GM21367 (cell line): ENCODE measurements around the gene RNPEP.
A peak's percentile ranks its signal among the peaks of the same experiment; 100 is the strongest.
"Not testable (repeated sequence)": the region's sequence is repeated elsewhere in the genome, so short reads cannot be mapped to it uniquely, and the experiment has no call there.

Experiments used
- ATAC-seq: cut with Tn5 transposase; IDR thresholded peaks from one replicate; pipeline ENCODE4 v1.9.1; 2021; ENCODE audit not compliant: unreplicated experiment

Gene RNPEP, protein sequence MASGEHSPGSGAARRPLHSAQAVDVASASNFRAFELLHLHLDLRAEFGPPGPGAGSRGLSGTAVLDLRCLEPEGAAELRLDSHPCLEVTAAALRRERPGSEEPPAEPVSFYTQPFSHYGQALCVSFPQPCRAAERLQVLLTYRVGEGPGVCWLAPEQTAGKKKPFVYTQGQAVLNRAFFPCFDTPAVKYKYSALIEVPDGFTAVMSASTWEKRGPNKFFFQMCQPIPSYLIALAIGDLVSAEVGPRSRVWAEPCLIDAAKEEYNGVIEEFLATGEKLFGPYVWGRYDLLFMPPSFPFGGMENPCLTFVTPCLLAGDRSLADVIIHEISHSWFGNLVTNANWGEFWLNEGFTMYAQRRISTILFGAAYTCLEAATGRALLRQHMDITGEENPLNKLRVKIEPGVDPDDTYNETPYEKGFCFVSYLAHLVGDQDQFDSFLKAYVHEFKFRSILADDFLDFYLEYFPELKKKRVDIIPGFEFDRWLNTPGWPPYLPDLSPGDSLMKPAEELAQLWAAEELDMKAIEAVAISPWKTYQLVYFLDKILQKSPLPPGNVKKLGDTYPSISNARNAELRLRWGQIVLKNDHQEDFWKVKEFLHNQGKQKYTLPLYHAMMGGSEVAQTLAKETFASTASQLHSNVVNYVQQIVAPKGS

DNA sequence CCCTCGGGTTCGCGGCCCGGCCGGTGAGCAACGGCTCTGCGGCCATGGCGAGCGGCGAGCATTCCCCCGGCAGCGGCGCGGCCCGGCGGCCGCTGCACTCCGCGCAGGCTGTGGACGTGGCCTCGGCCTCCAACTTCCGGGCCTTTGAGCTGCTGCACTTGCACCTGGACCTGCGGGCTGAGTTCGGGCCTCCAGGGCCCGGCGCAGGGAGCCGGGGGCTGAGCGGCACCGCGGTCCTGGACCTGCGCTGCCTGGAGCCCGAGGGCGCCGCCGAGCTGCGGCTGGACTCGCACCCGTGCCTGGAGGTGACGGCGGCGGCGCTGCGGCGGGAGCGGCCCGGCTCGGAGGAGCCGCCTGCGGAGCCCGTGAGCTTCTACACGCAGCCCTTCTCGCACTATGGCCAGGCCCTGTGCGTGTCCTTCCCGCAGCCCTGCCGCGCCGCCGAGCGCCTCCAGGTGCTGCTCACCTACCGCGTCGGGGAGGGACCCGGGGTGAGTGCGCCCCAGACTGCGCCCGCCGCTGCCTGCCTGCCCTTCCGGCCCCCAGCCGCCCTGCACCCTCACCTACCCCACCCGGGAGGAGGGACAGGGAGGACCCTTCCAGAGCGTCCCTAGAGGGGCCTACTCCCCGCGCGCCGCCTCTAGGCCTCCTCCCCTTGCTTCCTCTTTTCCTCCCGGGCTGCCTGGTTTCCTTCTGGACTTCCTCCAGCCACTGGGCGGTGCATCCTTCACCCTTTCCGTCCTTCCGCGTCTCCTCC is at the start of gene RNPEP:
RNPEP (plus strand) TSS at position 26 of the 757 bp plus-strand sequence; CDS start at position 45, 19 bp downstream.
- ATAC-seq: peak; percentile 64

DNA sequence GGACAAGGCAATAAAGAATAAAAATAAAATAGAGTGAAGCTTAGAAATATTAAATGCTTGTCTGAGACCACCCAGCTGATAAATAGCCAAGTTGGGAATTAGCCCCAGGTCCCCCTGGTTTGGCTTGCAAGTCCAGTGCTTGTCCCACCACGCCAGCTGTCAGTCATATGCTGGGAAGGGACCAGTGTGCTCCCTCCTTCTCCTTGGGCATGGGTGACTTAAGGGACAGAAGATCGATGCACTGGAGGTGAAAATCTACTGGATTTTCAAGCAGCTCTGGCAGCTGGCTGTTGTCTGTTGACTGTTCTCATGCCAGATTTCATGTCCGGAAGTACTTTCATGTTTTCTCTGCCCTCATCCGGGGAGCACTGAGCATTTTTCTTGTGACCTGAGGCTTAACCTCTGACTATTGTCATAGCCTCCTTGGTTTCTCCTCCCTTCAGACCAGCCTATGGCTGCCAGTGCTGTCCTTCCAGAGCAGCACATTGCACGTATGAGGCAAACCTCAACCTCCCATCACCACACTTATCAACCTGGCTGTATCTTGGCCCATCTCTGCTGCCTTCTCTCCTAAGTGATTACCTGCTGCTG is 48.5 kb upstream of the RNPEP start:
- ATAC-seq: no peak

DNA sequence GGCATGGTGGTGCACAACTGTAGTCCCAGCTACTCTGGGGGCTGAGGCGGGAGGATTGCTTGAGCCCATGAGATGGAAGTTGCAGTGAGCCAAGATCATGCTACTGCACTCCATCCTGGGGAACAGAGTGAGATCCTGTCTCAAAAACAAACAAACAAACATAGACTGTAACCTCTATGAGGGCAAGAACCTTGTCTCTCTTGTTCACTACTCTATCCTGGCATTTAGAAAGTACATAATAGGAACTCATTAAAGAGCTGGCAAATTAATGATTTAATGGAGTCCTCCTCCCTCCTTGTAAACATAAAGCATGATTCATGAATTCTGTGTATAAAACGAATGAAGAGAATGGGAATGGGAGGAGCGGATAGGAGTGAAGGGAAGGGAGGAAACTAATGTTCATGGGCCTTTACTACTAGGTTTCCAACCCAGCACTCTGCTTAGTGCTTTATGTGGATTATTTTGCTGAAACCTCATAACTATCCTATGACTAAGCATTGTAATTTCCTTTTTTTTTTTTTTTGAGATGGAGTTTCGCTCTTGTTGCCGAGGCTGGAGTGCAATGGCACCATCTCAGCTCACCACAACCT is 44.7 kb upstream of the RNPEP start:
- no peak for ATAC-seq

DNA sequence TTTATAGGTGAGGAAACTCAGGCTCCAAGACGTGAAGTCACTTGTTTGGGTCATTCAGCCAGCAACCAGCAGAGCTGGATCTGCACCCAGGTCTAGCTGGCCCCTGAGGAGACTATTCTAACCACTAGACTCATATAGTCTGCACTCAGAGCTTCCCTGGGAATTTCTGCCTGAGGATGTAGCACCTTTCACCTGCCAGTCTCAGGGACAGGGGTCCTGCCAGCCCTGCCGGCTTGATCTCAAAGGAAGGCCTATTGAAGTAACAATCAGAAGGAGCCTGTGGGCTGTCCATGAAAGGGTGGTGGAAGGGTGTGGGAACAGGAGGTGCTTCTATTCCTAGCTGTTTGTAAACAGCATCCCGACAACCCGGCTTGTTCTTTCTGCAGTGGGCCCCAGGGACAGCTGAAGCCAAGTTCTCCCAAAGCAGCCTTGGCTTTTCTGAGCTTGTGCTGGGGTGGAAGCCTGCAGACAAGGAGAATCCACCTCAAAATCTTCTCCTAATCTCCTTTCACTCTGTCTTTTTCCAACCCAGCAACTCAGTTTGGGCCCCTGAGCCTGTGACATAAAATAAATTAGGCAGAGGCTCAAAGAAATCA is 43.9 kb upstream of the RNPEP start:
- ATAC-seq: no peak

DNA sequence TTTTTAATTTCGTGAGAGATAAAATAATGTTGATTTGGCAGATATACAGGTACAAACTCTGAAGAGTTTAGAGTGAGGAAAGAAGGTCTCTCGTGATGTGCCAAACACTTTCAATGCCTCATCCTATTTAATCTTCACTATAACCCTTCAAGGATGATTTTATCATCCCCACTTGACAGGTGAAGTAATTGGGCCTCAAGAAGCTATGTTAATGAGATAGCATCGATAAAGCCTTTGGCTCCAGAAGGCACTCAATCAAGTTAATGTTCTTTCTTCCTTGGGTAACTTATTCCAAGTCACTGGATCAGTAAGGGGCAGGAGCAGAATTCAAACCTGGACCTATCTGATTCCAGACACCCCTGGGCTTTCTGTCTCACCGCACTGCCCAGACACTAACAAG is 43.3 kb upstream of the RNPEP start:
- no peak for ATAC-seq

DNA sequence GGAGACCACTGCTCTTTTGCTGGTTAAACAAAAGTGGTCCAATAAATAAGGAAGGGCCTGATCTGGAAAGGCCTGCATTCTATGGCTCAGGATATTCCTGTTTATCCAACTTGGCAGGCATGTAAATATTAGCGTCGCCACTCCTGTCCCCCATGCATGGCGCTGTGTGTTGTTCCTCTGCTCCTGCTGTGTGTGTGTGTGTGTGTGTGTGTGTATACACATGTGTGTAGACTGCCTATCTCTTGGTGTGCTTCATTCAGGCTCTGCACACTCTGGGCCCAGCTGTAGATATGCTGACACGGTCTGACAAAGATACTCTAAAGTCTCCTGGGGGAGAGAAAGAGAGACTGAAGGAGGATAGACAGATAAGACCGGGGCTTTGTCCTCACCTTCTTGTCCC is 42.9 kb upstream of the RNPEP start:
- ATAC-seq: no peak

DNA sequence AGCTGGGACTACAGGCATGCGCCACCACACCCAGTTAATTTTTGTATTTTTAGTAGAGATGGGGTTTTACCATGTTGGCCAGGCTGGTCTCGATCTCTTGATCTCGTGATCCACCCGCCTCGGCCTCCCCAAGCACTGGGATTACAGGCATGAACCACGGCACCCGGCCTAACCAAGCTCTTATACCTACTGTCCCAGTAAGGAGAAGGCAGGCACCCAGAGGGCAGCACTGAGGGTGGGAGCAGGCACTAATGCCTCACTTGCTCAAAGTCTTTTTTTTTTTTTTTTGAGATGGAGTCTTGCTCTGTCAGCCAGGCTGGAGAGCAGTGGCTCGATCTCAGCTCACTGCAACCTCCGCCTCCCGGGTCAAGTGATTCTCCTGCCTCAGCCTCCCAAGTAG is 42.1 kb upstream of the RNPEP start:
- not testable (repeated sequence) for ATAC-seq

DNA sequence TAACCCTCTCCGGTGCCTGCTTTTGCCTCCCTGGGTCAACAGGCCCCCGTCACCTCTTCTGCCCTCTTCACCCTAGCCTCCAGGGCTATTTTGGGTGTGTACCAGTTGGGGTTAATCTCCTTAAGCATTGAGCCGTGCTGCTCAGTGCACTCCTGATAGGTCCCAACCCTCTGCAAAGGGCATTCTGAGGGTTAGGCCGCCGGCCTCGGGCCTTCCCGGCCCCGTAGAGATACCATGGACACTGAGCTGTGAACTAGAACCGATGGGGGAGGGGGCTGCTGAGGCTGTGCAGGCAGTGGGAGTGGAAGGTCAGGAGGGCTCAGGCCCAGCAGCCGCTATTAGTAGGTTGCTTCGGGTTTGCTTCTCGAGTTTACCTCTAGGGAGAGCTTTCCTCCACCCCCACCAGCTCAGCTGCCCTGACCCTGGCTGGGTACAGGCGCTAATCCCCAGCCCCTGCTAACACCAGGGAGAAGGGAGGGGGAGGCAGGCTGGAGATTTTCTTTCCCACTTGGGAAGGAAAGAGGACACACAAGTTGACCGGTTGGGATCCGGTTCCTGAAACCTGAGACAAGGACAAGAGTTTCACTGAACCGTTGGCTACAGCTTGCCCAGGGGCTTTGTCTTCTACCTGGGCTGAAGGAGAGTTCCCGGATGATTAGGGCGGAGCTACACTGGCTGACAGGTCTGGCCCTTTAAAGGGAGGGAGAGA is 40.9 kb upstream of the RNPEP start:
- ATAC-seq: no peak

DNA sequence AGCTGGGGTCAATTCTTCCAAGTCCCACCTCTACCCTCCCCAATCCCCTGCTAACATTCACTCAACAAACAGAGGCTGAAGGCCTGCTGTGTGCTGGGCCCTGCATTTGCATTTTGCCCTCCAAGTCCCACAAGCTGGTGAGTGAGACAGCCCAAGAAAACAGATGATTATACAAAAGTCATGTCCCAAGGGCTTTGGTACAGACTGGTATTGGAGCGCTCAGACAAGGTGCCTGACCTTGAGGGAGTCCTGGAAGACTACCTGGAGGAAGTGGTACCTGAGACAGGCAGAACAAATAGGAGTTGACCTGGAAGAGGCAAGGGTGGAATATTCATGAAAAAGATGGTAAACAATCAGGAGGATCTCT is 40.3 kb upstream of the RNPEP start:
- no peak for ATAC-seq

DNA sequence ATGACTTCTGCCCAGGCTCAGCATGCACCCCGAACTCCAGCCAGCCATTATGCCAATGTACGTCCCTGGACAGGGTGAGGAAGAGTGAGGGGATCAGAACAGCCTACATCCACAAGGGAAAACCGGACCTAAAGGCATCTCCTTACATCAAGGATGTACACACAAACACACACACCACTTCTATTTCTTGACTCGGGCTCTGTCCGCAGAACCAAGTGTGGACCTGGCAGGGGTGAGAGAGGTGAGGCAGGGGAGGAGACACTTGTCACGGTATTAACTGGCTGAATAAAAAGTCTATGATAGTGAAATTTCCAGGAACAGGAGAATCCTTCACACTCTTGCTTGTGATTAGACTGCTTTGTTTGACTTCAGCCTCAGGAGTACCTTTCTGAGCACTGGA is 38.4 kb upstream of the RNPEP start:
- ATAC-seq: no peak

DNA sequence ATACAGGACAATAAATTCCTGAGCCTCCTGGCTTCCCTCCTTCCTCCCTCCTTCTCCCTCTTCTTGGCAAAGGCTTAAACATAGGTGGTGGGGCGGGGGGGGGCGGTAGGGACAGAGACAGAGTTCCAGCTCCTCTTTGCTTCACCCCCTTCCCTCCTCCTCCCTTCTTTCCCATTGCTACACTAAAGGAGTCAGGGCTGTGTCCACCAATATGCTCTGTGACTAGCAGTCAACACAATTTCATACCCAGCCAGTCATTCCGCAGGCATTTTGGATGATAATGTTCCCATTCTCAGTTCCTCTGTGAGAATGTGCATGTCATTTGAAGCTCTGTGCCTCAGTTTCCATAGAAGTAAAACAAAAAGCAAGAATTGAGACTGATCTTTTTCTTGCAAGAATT is 37.8 kb upstream of the RNPEP start:
- no peak for ATAC-seq

DNA sequence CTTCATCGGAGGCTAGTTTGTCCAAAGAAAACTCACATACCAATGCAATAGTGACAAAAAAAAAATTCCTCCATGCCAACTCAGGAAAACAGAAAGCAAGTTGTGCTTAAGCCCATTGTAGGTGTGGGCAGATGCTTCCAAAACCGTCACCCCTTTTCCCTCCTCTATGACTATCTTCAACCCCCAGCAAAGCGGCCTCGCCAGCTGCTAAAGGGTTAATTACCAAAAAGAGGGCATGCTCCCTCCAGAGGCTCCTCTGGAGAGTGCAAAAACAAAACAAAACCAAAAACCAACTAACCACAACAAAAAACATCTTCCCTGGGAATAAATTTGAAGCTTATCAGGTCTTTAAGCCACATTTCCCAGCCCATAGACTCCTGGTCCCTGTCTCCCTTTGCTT is 37.3 kb upstream of the RNPEP start:
- ATAC-seq: no peak

DNA sequence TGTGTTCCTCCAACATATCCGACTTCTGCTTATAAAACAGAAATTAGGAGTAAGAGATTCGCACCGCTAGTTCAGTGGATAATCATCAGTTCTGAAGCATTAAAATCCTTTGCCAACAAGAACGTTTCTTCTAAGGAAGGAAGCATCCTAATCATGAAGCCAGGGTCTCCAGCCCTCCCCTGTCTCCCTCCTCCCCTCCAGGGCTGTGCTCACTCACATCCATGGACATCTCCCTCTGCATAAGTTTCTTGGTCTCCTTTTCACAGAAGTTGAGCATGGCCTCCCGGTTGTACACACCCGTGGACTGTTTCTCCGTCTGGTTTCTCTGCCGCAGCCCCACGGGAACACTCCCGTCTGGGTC is 36.6 kb upstream of the RNPEP start:
- ATAC-seq: no peak

DNA sequence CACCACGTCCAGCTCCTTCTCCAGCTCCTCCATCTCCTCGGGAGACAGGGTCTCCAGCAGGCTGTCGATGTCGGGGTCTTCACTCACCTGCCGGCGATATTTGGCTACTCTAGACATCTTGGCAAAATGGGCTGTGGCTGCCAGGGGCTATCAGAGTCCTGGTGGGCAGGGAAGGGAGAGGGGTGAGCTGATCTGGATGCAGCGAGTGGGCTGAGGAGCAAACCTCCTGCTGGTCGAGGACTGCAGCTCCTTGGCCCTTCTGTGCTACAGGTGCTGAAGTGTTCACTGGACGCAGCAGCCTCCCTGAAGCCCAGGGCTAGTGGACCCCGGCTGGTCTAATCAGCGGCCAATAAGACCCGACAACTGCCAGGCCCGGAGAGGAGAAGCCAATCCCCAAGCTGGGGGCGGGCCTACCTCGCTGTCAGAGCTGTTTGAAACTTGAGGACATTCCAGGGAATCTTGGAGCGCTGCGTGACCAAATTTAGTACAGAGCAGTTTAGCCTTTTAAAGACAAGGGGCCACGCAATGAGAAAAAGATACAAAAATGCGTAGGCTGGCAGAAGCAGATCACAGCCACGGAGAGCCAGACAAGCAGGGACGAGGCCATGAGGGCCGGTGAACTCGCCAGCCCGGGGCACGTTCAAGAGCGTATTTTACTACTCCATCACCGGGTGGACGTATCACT is 36.1 kb upstream of the RNPEP start, which contains the start of gene LMOD1:
LMOD1 (minus strand) TSS at position 325 of the 685 bp plus-strand sequence; CDS start at position 117, 208 bp downstream.
- no peak for ATAC-seq

DNA sequence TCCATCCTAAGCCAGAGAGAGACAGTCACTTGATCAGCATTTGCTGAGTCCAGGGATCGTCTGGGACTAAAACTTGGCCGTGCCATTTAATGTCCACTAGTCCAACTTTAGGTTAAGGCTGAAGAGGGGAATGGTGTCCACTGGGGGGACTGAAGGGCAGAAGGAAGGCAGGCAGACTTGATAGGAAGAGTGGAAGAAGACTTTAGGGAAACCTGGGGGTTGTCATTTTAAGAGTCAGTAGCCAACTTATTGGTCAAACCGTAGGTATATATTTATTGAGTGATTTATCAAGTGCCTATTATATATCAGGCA is 34.8 kb upstream of the RNPEP start:
- ATAC-seq: no peak

DNA sequence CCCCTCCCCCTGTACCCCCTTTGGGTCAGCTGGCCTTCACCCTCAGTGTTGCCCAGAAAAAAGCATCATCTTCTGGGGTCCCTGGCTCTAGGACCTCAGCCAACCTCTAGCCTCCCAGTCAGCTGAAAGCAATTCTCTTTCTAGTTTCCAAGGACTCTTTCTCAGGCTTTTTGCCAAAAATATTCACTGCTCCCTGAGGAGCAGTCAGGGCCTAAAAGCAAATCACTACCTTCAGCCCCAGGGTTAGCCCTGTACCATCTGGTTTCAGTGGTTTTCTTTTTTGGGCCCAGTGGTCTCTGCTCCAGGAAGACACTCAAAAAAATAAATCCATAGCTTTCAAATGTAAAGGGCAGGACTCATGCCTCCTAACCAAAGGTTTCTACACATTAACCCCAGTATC is 33.0 kb upstream of the RNPEP start:
- ATAC-seq: no peak

DNA sequence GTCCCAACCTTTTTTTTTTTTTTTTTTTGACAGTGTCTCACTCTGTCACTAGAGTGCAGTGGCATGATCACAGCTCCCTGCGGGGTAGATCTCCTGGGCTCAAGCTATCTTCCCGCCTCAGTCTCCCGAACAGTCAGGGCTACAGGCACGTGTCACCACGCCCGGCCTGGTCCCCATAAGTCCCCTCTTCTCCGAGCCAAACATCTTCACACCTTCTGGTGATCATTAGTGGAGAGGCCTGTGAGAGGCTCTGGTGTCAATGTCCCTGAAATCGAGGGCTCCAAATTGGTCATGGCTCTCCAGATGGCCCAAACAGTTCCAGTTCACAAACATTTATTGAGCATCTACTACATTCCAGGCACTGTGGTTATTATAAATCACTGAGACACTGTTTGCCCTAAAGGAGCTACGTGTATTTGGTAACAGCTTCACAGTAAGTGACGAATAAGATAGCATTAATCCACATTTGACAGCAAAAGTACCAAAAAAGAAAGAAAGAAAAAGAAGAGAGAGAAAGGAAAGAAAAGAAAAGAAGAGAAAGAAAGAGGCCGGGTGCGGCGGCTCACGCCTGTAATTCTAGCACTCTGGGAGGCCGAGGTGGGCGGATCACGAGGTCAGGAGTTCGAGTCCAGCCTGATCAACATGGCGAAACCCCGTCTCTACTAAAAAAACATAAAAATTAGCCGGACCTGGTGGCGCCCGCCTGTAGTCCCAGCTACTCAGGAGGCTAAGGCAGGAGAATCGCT is 28.0 kb upstream of the RNPEP start:
- no peak for ATAC-seq

DNA sequence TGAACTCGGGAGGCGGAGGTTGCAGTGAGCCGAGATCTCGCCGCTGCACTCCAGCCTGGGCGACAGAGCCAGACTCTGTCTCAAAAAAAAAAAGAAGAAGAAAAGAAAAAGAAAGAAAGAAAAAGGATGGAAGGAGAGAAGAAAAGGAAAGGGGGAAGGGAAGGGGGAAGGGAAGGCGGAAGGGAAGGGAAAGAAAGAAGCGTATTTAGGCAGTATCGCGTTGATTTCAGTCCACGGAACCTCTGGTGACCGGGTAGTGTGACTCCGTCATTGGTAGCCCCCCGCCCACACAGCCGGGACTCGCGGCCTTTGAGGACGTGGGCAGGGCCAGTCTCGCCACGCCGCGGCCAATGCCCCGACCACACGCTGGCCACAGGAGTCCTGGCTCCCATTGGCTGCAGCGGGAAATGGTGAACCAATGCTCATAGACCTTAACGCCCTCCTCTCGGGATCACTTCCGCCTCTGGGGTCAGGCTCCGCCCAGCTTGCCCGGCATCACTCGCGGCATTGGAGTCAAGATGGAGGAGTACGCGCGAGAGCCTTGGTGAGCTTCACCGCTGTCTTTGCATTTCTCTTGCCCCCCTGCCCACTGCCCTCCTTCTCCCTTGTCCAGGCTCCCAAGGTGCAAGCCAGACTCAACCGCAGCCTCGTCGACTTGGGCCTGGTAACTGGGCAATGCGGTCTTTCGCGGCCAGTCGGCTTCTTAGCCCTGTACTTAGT is 27.3 kb upstream of the RNPEP start, which contains the start of gene TIMM17A:
TIMM17A (plus strand) TSS at position 495 of the 720 bp plus-strand sequence; CDS start at position 519, 24 bp downstream.
- peak; percentile 99 for ATAC-seq
